Fibroblast of skin of abdomen (primary cell): ENCODE results near the gene TNP2. TPM values are rescaled to one million over a fixed set of nuclear protein-coding genes. Genes with fewer than 3 reads are reported as not detected.

Experiments used
- DNase-seq: peaks from one replicate; pipeline ENCODE4 v3.0.0-alpha.2; 2013
- polyA plus RNA-seq, 2 experiments: library from polyadenylated mRNA; unstranded; fragments of 120-200 nt; gene quantifications; one replicate each; pipeline ENCODE4 v1.2.1, GENCODE V29; 2013; ENCODE audit not compliant: insufficient read length in 2 of 2

Gene TNP2
- not detected for polyA plus RNA-seq (2013, experiment 1 of 2; ENCODE audit: insufficient read length)
- polyA plus RNA-seq (2013, experiment 2 of 2; ENCODE audit: insufficient read length), result not detected

- DNase-seq, result no peak
These were observed at the start of gene TNP2 for GRCh38 chr16:11268921-11269375. TNP2 (minus strand) TSS chr16:11269325; CDS start chr16:11269262, 63 bp downstream.

GRCh38 chr16:11318817-11319216 is 49.7 kb upstream of the TNP2 start:
- DNase-seq, result no peak

- DNase-seq, result peak; percentile 39
These were observed 47.3 kb upstream of the TNP2 start for GRCh38 chr16:11316331-11317015.

GRCh38 chr16:11315510-11315909 is 46.4 kb upstream of the TNP2 start:
- DNase-seq, result peak; percentile 90

GRCh38 chr16:11314309-11314894 is 45.3 kb upstream of the TNP2 start:
- DNase-seq, result no peak

GRCh38 chr16:11313493-11314308 is 44.6 kb upstream of the TNP2 start:
- DNase-seq, result no peak

- peak; percentile 80 for DNase-seq
These were observed 43.8 kb upstream of the TNP2 start for GRCh38 chr16:11312718-11313492.

- DNase-seq, result no peak
These were observed 42.0 kb upstream of the TNP2 start for GRCh38 chr16:11310997-11311561.

- no peak for DNase-seq
These were observed 41.5 kb upstream of the TNP2 start for GRCh38 chr16:11310634-11310977.

- no peak for DNase-seq
These were observed 40.9 kb upstream of the TNP2 start for GRCh38 chr16:11309895-11310633.

- no peak for DNase-seq
These were observed 39.6 kb upstream of the TNP2 start for GRCh38 chr16:11308493-11309283.

GRCh38 chr16:11307639-11308492 is 38.7 kb upstream of the TNP2 start:
- DNase-seq, result no peak

GRCh38 chr16:11306997-11307638 is 38.0 kb upstream of the TNP2 start:
- no peak for DNase-seq

GRCh38 chr16:11306381-11306780 is 37.3 kb upstream of the TNP2 start:
- no peak for DNase-seq

- DNase-seq, result no peak
These were observed 34.4 kb upstream of the TNP2 start for GRCh38 chr16:11303405-11304138.

- no peak for DNase-seq
These were observed 33.9 kb upstream of the TNP2 start for GRCh38 chr16:11302977-11303376.

GRCh38 chr16:11301645-11302501 is 32.7 kb upstream of the TNP2 start:
- no peak for DNase-seq

- DNase-seq, result no peak
These were observed 31.4 kb upstream of the TNP2 start for GRCh38 chr16:11300560-11300892.
